Activated CD8-positive, alpha-beta memory T cell treated with anti-CD3 and anti-CD28 coated beads, Interleukin-2, amount 50 U/mL, for 48 hours (primary cell): Measurements from ENCODE around the gene TBK1.

ENCODE experiments used
- DNase-seq: peaks from one replicate; pipeline ENCODE4 v3.0.0-alpha.2; 2020

TBK1 gene

GRCh38 chr12:64452559-64453329, 824 bp downstream of the TBK1 start:
- no peak for DNase-seq

- no peak for DNase-seq
Measured at GRCh38 chr12:64455506-64455905, 3.6 kb downstream of the TBK1 start.

GRCh38 chr12:64456119-64456518, 4.2 kb downstream of the TBK1 start:
- no peak for DNase-seq

GRCh38 chr12:64457032-64457431, 5.1 kb downstream of the TBK1 start:
- DNase-seq: no peak

- DNase-seq: no peak
Measured at GRCh38 chr12:64457466-64457865, 5.5 kb downstream of the TBK1 start.

GRCh38 chr12:64457923-64458322, 6.0 kb downstream of the TBK1 start:
- no peak for DNase-seq

GRCh38 chr12:64459394-64459891, 7.5 kb downstream of the TBK1 start:
- no peak for DNase-seq

- no peak for DNase-seq
Measured at GRCh38 chr12:64461634-64462414, 9.9 kb downstream of the TBK1 start.

- DNase-seq: no peak
Measured at GRCh38 chr12:64466178-64466577, 14.3 kb downstream of the TBK1 start.

GRCh38 chr12:64468966-64469365, 17.0 kb downstream of the TBK1 start:
- DNase-seq: no peak

GRCh38 chr12:64469455-64470142, 17.7 kb downstream of the TBK1 start:
- no peak for DNase-seq

GRCh38 chr12:64470495-64470894, 18.6 kb downstream of the TBK1 start:
- no peak for DNase-seq

GRCh38 chr12:64473176-64473575, 21.3 kb downstream of the TBK1 start:
- no peak for DNase-seq

GRCh38 chr12:64475518-64475917, 23.6 kb downstream of the TBK1 start:
- DNase-seq: no peak

- DNase-seq: no peak
Measured at GRCh38 chr12:64476844-64477243, 24.9 kb downstream of the TBK1 start.

GRCh38 chr12:64478661-64479060, 26.7 kb downstream of the TBK1 start:
- DNase-seq: no peak

GRCh38 chr12:64480148-64480547, 28.2 kb downstream of the TBK1 start:
- DNase-seq: no peak

GRCh38 chr12:64486657-64487056, 34.7 kb downstream of the TBK1 start:
- no peak for DNase-seq

- DNase-seq: no peak
Measured at GRCh38 chr12:64491718-64492117, 39.8 kb downstream of the TBK1 start.

GRCh38 chr12:64493513-64493912, 41.6 kb downstream of the TBK1 start:
- DNase-seq: no peak

GRCh38 chr12:64494998-64495729, 43.2 kb downstream of the TBK1 start:
- no peak for DNase-seq

GRCh38 chr12:64496839-64497400, 45.0 kb downstream of the TBK1 start:
- DNase-seq: no peak

GRCh38 chr12:64497484-64497883, 45.6 kb downstream of the TBK1 start:
- DNase-seq: no peak
